Measurements from ENCODE around the gene SOD1. TPM values are rescaled to one million over a fixed set of nuclear protein-coding genes. Genes with fewer than 3 reads are reported as not detected.
"Not testable (repeated sequence)": the region's sequence is repeated elsewhere in the genome, so short reads cannot be mapped to it uniquely, and the experiment has no call there.

SOD1 gene
- total RNA-seq, 1 donor from 2014 or later: 236 TPM

DNA sequence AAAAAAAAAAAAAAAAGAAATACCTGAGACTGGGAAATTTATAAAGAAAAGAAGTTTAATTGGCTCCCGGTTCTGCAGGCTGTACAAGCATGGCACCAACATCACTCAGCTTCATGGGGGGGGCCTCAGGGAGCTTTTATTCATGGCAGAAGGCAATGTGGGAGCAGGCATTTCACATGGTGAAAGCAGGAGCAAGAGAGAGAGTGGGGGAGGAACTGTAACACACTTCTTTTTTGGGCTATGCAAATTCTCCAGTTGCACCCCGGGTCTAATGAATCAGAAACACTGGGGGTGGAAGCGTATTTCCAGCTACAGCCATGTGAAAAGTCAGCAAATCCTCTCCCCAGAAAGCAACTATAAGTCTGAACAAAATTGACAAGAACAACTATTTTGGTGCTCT, 11.8 kb upstream of the SOD1 start:
- Mint-ChIP-seq H3K27ac (ENCODE audit: unreplicated experiment) (no peak overlapping the region), H3K9me3 (ENCODE audit: unreplicated experiment) (no peaks in the 10 kb centered on the region), H3K4me1 (ENCODE audit: low read depth, unreplicated experiment) (no peaks in the 10 kb centered on the region), H3K4me3 (ENCODE audit: unreplicated experiment) (no peak overlapping the region), H3K27me3 (ENCODE audit: low read depth, unreplicated experiment) (no peaks in the 10 kb centered on the region), H3K36me3 (ENCODE audit: low read depth, unreplicated experiment) (no peaks in the 10 kb centered on the region)
- Histone ChIP-seq H3K4me1 (ENCODE audit: insufficient read depth, low read length) (no peaks in the 10 kb centered on the region), H3K27ac (ENCODE audit: low read depth, low read length) (no peak overlapping the region), H3K4me2 (ENCODE audit: low read length) (no peak overlapping the region), H3K79me2 (ENCODE audit: insufficient read depth, low read length) (no peaks in the 10 kb centered on the region), H4K20me1 (ENCODE audit: insufficient read depth, low read length) (no peaks in the 10 kb centered on the region), H3K4me3 (ENCODE audit: insufficient read depth, low read depth, low read length) (no peak overlapping the region), H2AFZ (ENCODE audit: low read depth, low read length) (no peak overlapping the region), H3K27me3 (ENCODE audit: insufficient read depth, low read length) (no peaks in the 10 kb centered on the region), H3K9me3 (ENCODE audit: insufficient read depth, low read depth, low read length) (no peaks in the 10 kb centered on the region), H3K9ac (ENCODE audit: low read length) (no peak overlapping the region), H3K36me3 (ENCODE audit: insufficient read depth, low read length) (no peaks in the 10 kb centered on the region)
- no peak for TF ChIP-seq EZH2 (IDR thresholded peaks at IDR 0.05; ENCODE audit: insufficient read depth, low read length)
- TF ChIP-seq, protein P1, sequence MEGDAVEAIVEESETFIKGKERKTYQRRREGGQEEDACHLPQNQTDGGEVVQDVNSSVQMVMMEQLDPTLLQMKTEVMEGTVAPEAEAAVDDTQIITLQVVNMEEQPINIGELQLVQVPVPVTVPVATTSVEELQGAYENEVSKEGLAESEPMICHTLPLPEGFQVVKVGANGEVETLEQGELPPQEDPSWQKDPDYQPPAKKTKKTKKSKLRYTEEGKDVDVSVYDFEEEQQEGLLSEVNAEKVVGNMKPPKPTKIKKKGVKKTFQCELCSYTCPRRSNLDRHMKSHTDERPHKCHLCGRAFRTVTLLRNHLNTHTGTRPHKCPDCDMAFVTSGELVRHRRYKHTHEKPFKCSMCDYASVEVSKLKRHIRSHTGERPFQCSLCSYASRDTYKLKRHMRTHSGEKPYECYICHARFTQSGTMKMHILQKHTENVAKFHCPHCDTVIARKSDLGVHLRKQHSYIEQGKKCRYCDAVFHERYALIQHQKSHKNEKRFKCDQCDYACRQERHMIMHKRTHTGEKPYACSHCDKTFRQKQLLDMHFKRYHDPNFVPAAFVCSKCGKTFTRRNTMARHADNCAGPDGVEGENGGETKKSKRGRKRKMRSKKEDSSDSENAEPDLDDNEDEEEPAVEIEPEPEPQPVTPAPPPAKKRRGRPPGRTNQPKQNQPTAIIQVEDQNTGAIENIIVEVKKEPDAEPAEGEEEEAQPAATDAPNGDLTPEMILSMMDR (IDR thresholded peaks at IDR 0.05; ENCODE audit: insufficient read depth, low read depth, low read length): no peak
- no peak for FAIRE-seq
- DNase-seq (ENCODE audit: low read depth): no peak

DNA sequence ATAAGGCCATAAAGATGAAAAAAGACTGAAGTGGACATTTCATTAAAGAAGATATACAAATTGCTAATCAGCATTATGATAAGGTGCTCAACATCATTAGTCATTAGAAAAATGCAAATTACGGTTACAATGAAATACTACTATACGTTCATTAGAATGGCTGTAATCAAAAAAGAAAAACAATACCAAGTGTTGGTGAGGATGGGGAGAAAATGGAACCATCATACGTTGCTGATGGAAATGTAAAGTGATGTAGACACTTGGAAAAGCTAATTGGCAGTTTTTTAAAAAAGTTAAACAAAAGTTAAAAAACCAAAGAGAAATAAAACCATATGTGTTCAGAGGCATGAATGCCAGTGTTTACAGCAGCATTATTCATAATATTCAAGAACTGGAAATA, 8.6 kb upstream of the SOD1 start:
- H3K4me3 Mint-ChIP-seq (ENCODE audit: unreplicated experiment): no peak overlapping the region

DNA sequence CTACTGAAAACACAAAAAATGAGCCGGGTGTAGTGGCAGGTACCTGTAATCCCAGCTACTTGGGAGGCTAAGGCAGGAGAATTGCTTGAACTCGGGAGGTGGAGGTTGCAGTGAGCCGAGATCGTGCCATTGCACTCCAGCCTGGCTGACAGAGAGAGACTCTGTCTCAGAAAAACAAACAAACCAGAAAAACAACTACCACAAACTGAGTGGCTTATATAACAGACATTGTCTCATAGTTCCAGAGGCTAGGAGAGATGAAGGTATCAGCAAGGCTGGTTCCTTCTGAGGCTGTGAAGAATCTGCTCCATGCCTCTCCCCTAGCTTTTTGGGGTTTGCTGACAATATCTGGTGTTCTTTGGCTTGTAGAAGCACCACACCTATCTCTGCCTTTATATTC, 8.0 kb upstream of the SOD1 start:
- not testable (repeated sequence) for H4K20me1 ChIP-seq (ENCODE audit: insufficient read depth, low read length); H3K36me3 Mint-ChIP-seq (ENCODE audit: low read depth, unreplicated experiment); H3K9me3 Mint-ChIP-seq (ENCODE audit: unreplicated experiment); H3K36me3 ChIP-seq (ENCODE audit: insufficient read depth, low read length); H3K79me2 ChIP-seq (ENCODE audit: insufficient read depth, low read length); H3K9me3 ChIP-seq (ENCODE audit: insufficient read depth, low read depth, low read length); H3K4me1 Mint-ChIP-seq (ENCODE audit: low read depth, unreplicated experiment); H3K4me2 ChIP-seq (ENCODE audit: low read length); H3K4me3 Mint-ChIP-seq (ENCODE audit: unreplicated experiment); H3K27me3 ChIP-seq (ENCODE audit: insufficient read depth, low read length); H3K27me3 Mint-ChIP-seq (ENCODE audit: low read depth, unreplicated experiment); DNase-seq (ENCODE audit: low read depth); H3K9ac ChIP-seq (ENCODE audit: low read length); H3K4me1 ChIP-seq (ENCODE audit: insufficient read depth, low read length); H3K4me3 ChIP-seq (ENCODE audit: insufficient read depth, low read depth, low read length); H3K27ac Mint-ChIP-seq (ENCODE audit: unreplicated experiment); H3K27ac ChIP-seq (ENCODE audit: low read depth, low read length); FAIRE-seq; H2AFZ ChIP-seq (ENCODE audit: low read depth, low read length)

More for the DNA sequence above, 8.6 kb upstream of the SOD1 start:
- H4K20me1 ChIP-seq (ENCODE audit: insufficient read depth, low read length): no peaks in the 10 kb centered on the region
- peaks cover 5% of the 10 kb centered on the region for H3K9me3 Mint-ChIP-seq (ENCODE audit: unreplicated experiment)
- H3K4me3 ChIP-seq (ENCODE audit: insufficient read depth, low read depth, low read length): no peak overlapping the region
- no peaks in the 10 kb centered on the region for H3K36me3 ChIP-seq (ENCODE audit: insufficient read depth, low read length)
- no peaks in the 10 kb centered on the region for H3K9me3 ChIP-seq (ENCODE audit: insufficient read depth, low read depth, low read length)
- H3K4me2 ChIP-seq (ENCODE audit: low read length): no peak overlapping the region
- no peak overlapping the region for H3K9ac ChIP-seq (ENCODE audit: low read length)
- no peak overlapping the region for H3K27ac Mint-ChIP-seq (ENCODE audit: unreplicated experiment)
- peaks cover 6% of the 10 kb centered on the region for H3K4me1 ChIP-seq (ENCODE audit: insufficient read depth, low read length)
- TF ChIP-seq, protein P1 (IDR thresholded peaks at IDR 0.05; ENCODE audit: insufficient read depth, low read depth, low read length): no peak
- TF ChIP-seq EZH2 (IDR thresholded peaks at IDR 0.05; ENCODE audit: insufficient read depth, low read length): no peak
- no peak for DNase-seq (ENCODE audit: low read depth)
- H3K79me2 ChIP-seq (ENCODE audit: insufficient read depth, low read length): no peaks in the 10 kb centered on the region
- no peaks in the 10 kb centered on the region for H3K27me3 Mint-ChIP-seq (ENCODE audit: low read depth, unreplicated experiment)
- no peaks in the 10 kb centered on the region for H3K27me3 ChIP-seq (ENCODE audit: insufficient read depth, low read length)
- FAIRE-seq: no peak
- H3K36me3 Mint-ChIP-seq (ENCODE audit: low read depth, unreplicated experiment): peaks cover 2% of the 10 kb centered on the region
- no peak overlapping the region for H2AFZ ChIP-seq (ENCODE audit: low read depth, low read length)
- no peak overlapping the region for H3K27ac ChIP-seq (ENCODE audit: low read depth, low read length)
- H3K4me1 Mint-ChIP-seq (ENCODE audit: low read depth, unreplicated experiment): no peaks in the 10 kb centered on the region

Measured in astrocyte (in vitro differentiated cells and primary cell).